Activated naive CD8-positive, alpha-beta T cell treated with anti-CD3 and anti-CD28 coated beads, Interleukin-2, amount 10 ng/mL, durations not matched to agents 7 days and 5 days (primary cell): Measurements from ENCODE around the gene TNIK. TPM values are rescaled to one million over a fixed set of nuclear protein-coding genes. Genes with fewer than 3 reads are reported as not detected.
A peak's percentile ranks its signal among the peaks of the same experiment; 100 is the strongest.

ENCODE experiments used
- ATAC-seq: fragments of 150-1000 bp; cut with Tn5 transposase; one replicate; pipeline ENCODE4 v1.10.0; 2021; ENCODE audit warnings: low read depth, moderate library complexity
- POLR2A ChIA-PET: fragments of 350-600 bp; sonication (Branson Sonifier 250); formaldehyde crosslinking; loops from one replicate; lab custom pipeline; 2021; ENCODE audit warnings: antibody characterized with exemption; lab: Charles Lee
- DNase-seq: peaks from one replicate; pipeline ENCODE4 v3.0.0; 2021
- H3K27ac Mint-ChIP-seq: one replicate; pipeline ENCODE4 v1.8.0; 2022; ENCODE audit warnings: mild to moderate bottlenecking, mixed read lengths
- H3K27me3 Mint-ChIP-seq: one replicate; pipeline ENCODE4 v1.8.0; 2022; ENCODE audit warnings: mild to moderate bottlenecking, moderate library complexity, mixed read lengths
- H3K36me3 Mint-ChIP-seq: one replicate; pipeline ENCODE4 v1.8.0; 2021; ENCODE audit warnings: mild to moderate bottlenecking, mixed read lengths
- H3K4me1 Mint-ChIP-seq: one replicate; pipeline ENCODE4 v1.8.0; 2021; ENCODE audit warnings: mixed read lengths
- H3K4me3 Mint-ChIP-seq: one replicate; pipeline ENCODE4 v1.8.0; 2022; ENCODE audit warnings: mild to moderate bottlenecking, moderate library complexity, mixed read lengths
- H3K9me3 Mint-ChIP-seq: one replicate; pipeline ENCODE4 v1.8.0; 2021; ENCODE audit warnings: mixed read lengths
- total RNA-seq, 2 experiments: library from RNA; stranded (reverse); gene quantifications; one replicate each; pipeline ENCODE4 v1.2.3, GENCODE V29; 2021

Gene TNIK
- total RNA-seq, 2 experiments from 2014 or later = 47.6 to 52.7 TPM

- ATAC-seq (no peak), DNase-seq (no peak)
- Mint-ChIP-seq H3K27me3 (no peaks in the 10 kb centered on the region), H3K4me3 (no peak overlapping the region), H3K4me1 (no peaks in the 10 kb centered on the region), H3K9me3 (no peaks in the 10 kb centered on the region), H3K27ac (no peak overlapping the region), H3K36me3 (peaks cover 26% of the 10 kb centered on the region)
- POLR2A ChIA-PET = no interaction called here
These were observed 349.5 kb downstream of the TNIK start for GRCh38 chr3:171110715-171111114.

GRCh38 chr3:171108066-171108465 lies 352.1 kb downstream of the TNIK start:
- no peaks in the 10 kb centered on the region for H3K9me3 Mint-ChIP-seq
- POLR2A ChIA-PET = no interaction called here
- H3K4me1 Mint-ChIP-seq = no peaks in the 10 kb centered on the region
- peaks cover 24% of the 10 kb centered on the region for H3K36me3 Mint-ChIP-seq
- H3K27me3 Mint-ChIP-seq = no peaks in the 10 kb centered on the region
- DNase-seq (no peak), ATAC-seq (no peak)
- no peak overlapping the region for H3K27ac Mint-ChIP-seq
- no peak overlapping the region for H3K4me3 Mint-ChIP-seq

DNA sequence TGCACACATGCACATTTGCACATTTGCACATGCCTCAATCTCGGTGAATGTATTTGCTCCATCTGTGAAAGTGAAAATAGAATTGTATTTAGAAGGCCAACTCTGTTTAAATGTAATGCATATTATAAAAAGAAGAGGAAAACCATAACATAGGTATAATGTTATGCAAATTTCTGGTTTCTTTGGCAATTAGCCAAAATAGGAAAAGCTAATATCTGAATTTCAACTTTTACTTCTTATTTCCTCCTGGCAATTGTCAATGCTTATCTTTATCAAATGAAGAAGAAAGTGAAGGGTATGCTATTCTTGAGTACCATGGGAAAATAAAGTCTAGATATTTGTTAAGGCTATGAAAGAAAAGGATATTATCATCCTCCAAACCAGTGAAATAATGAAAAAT lies 357.0 kb downstream of the TNIK start:
- POLR2A ChIA-PET = no interaction called here
- ATAC-seq = no peak
- Mint-ChIP-seq H3K27me3 (no peaks in the 10 kb centered on the region), H3K27ac (no peak overlapping the region), H3K4me3 (no peak overlapping the region), H3K9me3 (no peaks in the 10 kb centered on the region), H3K36me3 (peaks cover 36% of the 10 kb centered on the region), H3K4me1 (peaks cover 3% of the 10 kb centered on the region)
- DNase-seq = no peak

GRCh38 chr3:171101982-171102641 lies 358.1 kb downstream of the TNIK start:
- Mint-ChIP-seq H3K27ac (no peak overlapping the region), H3K4me3 (no peak overlapping the region), H3K9me3 (no peaks in the 10 kb centered on the region), H3K27me3 (no peaks in the 10 kb centered on the region), H3K4me1 (peaks cover 3% of the 10 kb centered on the region), H3K36me3 (peaks cover 34% of the 10 kb centered on the region)
- POLR2A ChIA-PET = no interaction called here
- ATAC-seq (no peak), DNase-seq (no peak)

- DNase-seq (no peak), ATAC-seq (no peak)
- Mint-ChIP-seq H3K36me3 (peaks cover 34% of the 10 kb centered on the region), H3K4me3 (no peak overlapping the region), H3K27me3 (no peaks in the 10 kb centered on the region), H3K9me3 (no peaks in the 10 kb centered on the region), H3K4me1 (peaks cover 3% of the 10 kb centered on the region), H3K27ac (no peak overlapping the region)
- POLR2A ChIA-PET = no interaction called here
These were observed 360.3 kb downstream of the TNIK start for GRCh38 chr3:171099911-171100310.

GRCh38 chr3:171095063-171095462 lies 365.1 kb downstream of the TNIK start:
- DNase-seq (no peak), ATAC-seq (no peak)
- Mint-ChIP-seq H3K27ac (no peak overlapping the region), H3K36me3 (peaks cover 37% of the 10 kb centered on the region), H3K4me1 (peaks cover 4% of the 10 kb centered on the region), H3K9me3 (no peaks in the 10 kb centered on the region), H3K4me3 (no peak overlapping the region), H3K27me3 (no peaks in the 10 kb centered on the region)
- POLR2A ChIA-PET = no interaction called here

GRCh38 chr3:171094411-171094810 lies 365.8 kb downstream of the TNIK start:
- ATAC-seq = no peak
- H3K27ac Mint-ChIP-seq = no peak overlapping the region
- H3K4me1 Mint-ChIP-seq = peaks cover 8% of the 10 kb centered on the region
- POLR2A ChIA-PET = no interaction called here
- no peaks in the 10 kb centered on the region for H3K27me3 Mint-ChIP-seq
- H3K36me3 Mint-ChIP-seq = peaks cover 40% of the 10 kb centered on the region
- H3K9me3 Mint-ChIP-seq = no peaks in the 10 kb centered on the region
- no peak overlapping the region for H3K4me3 Mint-ChIP-seq
- DNase-seq = no peak

DNA sequence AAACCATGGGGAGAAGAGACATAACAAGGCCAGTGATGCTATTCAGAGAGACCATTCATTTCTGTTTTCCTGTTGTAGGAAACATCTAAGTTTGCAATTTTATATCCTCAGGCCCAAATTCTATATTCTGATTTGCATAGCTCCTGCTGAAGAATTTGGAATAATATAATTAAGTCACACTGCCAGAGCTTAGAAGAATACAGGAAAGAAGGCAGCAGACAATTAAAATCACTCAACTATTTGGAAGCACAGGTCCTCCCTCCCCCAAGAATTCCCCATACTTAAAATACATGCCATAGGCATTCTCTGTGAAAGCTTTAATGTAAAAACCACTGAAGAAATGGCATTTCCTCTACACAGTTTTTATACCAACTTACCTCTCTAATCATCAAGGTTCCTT lies 366.7 kb downstream of the TNIK start:
- no peaks in the 10 kb centered on the region for H3K27me3 Mint-ChIP-seq
- no peak overlapping the region for H3K27ac Mint-ChIP-seq
- ATAC-seq = no peak
- no peak for DNase-seq
- peaks cover 8% of the 10 kb centered on the region for H3K4me1 Mint-ChIP-seq
- POLR2A ChIA-PET = no interaction called here
- H3K36me3 Mint-ChIP-seq = peaks cover 35% of the 10 kb centered on the region
- H3K4me3 Mint-ChIP-seq = no peak overlapping the region
- no peaks in the 10 kb centered on the region for H3K9me3 Mint-ChIP-seq

DNA sequence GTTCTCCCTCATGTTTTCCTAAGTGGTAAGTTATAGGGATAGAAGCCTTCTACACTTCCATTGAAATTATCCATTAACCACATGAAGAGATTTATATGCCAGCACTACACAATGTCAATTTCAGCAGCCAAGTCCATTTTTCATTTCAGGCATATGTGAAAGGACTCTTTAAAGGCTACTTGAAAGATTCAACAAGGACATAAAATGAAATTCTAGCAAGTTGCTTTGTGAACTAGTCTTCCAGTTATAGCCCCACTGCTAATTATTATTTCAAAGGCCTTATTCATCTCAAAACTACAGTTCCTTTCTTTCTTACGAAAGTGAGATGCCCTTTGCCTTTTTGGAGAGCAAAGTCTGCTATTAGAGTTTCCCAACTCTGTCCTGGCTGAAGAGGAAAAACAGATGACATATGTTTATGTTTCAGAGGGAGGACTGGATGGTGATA lies 367.7 kb downstream of the TNIK start:
- Mint-ChIP-seq H3K4me3 (no peak overlapping the region), H3K27ac (no peak overlapping the region), H3K4me1 (peaks cover 8% of the 10 kb centered on the region), H3K9me3 (no peaks in the 10 kb centered on the region), H3K27me3 (no peaks in the 10 kb centered on the region), H3K36me3 (peaks cover 32% of the 10 kb centered on the region)
- DNase-seq (no peak), ATAC-seq (no peak)
- POLR2A ChIA-PET = no interaction called here

DNA sequence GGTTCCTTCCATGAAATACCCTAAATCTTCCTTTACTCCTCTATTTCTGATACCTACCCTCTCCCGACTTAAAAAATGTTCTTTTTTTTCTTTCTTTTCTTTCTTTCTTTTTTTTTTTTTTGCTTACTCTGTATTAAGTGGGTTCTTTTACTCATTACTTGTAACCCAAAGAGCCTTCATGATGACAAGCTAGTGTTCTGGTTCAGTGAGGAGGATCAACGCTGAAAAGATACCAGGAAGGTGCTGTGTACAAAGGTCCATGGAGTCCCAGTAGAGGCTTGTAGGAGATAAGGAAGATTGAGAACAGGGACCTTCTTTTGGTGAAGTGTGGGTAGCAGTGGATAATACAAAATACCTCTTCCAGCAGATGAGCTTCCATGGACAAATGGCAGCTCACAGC lies 369.9 kb downstream of the TNIK start:
- ATAC-seq = no peak
- no peaks in the 10 kb centered on the region for H3K9me3 Mint-ChIP-seq
- peaks cover 31% of the 10 kb centered on the region for H3K36me3 Mint-ChIP-seq
- POLR2A ChIA-PET = interaction anchor here (0.7 kb wide), 1 partner anchor 658 kb away, joined by 3 read pairs; no protein-coding TSS in a partner anchor
- no peak overlapping the region for H3K27ac Mint-ChIP-seq
- H3K4me3 Mint-ChIP-seq = no peak overlapping the region
- no peak for DNase-seq
- peaks cover 9% of the 10 kb centered on the region for H3K4me1 Mint-ChIP-seq
- H3K27me3 Mint-ChIP-seq = no peaks in the 10 kb centered on the region

GRCh38 chr3:171088964-171089754 lies 371.0 kb downstream of the TNIK start:
- Mint-ChIP-seq H3K4me1 (peaks cover 9% of the 10 kb centered on the region), H3K27ac (no peak overlapping the region), H3K4me3 (no peak overlapping the region), H3K9me3 (no peaks in the 10 kb centered on the region), H3K36me3 (peaks cover 33% of the 10 kb centered on the region), H3K27me3 (no peaks in the 10 kb centered on the region)
- POLR2A ChIA-PET = no interaction called here
- DNase-seq (no peak), ATAC-seq (peak; percentile 56)

GRCh38 chr3:171088496-171088895 lies 371.7 kb downstream of the TNIK start:
- ATAC-seq (no peak), DNase-seq (no peak)
- Mint-ChIP-seq H3K27ac (no peak overlapping the region), H3K27me3 (no peaks in the 10 kb centered on the region), H3K36me3 (peaks cover 34% of the 10 kb centered on the region), H3K9me3 (no peaks in the 10 kb centered on the region), H3K4me1 (peaks cover 9% of the 10 kb centered on the region), H3K4me3 (no peak overlapping the region)
- POLR2A ChIA-PET = no interaction called here

DNA sequence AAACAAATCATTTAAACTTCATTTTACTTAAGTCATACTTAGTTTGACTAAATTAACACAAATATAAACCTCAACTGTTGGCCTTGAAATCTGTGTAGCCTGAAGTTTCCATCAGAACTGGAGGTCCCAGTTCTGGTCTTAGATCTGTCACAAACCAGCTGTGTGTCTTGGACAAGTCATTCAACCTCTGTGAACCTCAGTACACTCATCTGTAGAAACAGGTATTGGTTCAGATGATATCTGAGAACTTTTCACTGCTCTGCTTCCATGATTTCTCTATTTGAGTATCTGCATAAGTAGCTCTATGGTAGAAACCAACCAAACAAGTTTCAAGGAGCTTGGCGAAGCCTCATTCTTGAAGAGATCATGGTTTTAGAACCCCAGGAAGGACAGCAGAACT lies 373.3 kb downstream of the TNIK start:
- ATAC-seq (no peak), DNase-seq (no peak)
- no peak overlapping the region for H3K4me3 Mint-ChIP-seq
- POLR2A ChIA-PET = no interaction called here
- no peaks in the 10 kb centered on the region for H3K9me3 Mint-ChIP-seq
- H3K27me3 Mint-ChIP-seq = no peaks in the 10 kb centered on the region
- peaks cover 9% of the 10 kb centered on the region for H3K4me1 Mint-ChIP-seq
- peaks cover 38% of the 10 kb centered on the region for H3K36me3 Mint-ChIP-seq
- H3K27ac Mint-ChIP-seq = no peak overlapping the region

DNA sequence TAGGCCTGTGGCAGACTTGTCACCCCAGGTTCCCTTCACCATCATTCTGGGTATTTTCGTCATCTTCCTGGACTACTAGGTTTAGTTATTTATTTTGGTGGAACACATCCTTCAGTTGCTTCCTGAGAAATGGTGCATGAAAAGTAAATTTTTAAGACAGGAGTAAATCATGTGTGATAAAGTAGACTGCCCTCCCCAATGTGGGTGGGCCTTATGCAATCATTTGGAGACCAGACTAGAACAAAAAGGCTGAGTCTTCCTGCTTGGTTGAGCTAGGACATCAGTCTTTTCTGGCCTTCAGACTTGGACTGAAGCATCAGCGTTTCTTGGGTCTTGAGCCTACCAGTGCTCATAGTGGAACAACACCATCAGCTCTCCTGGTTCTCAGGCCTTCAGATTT lies 382.9 kb downstream of the TNIK start:
- no peak for DNase-seq

More for the DNA sequence above, 382.9 kb downstream of the TNIK start:
- Mint-ChIP-seq H3K9me3 (no peaks in the 10 kb centered on the region), H3K4me3 (no peak overlapping the region), H3K36me3 (peaks cover 37% of the 10 kb centered on the region), H3K27ac (no peak overlapping the region), H3K4me1 (no peaks in the 10 kb centered on the region), H3K27me3 (no peaks in the 10 kb centered on the region)
- POLR2A ChIA-PET = no interaction called here
- ATAC-seq = no peak
